Natural killer cell treated with Interleukin-12 subunit alpha and Interleukin-12 subunit beta and Interleukin-15 and Interleukin-18, amount 100 ng/mL, for 72 hours (primary cell): Measurements from ENCODE around the gene IFNA10. TPM values are rescaled to one million over a fixed set of nuclear protein-coding genes. Genes with fewer than 3 reads are reported as not detected.

Source experiments
- ATAC-seq, 2 donors: fragments of 150-1000 bp; cut with Tn5 transposase in 1 of 2; sonication (Bioruptor Pico), chemical (Tn5 transposase) in 1 of 2; 2 replicates each; pipeline ENCODE4 v1.10.0; 2021
- DNase-seq: peaks from one replicate; pipeline ENCODE4 v3.0.0; 2022; ENCODE audit warnings: low spot score
- H3K27ac Mint-ChIP-seq, 2 donors: 1 replicate in 1 of 2; 2 replicates in 1 of 2; pipeline ENCODE4 v1.8.0; 2022; ENCODE audit warnings: mixed read lengths in 2 of 2, mild to moderate bottlenecking in 1 of 2, moderate library complexity in 1 of 2
- H3K27me3 Mint-ChIP-seq, 2 donors: 1 replicate in 1 of 2; 2 replicates in 1 of 2; pipeline ENCODE4 v1.8.0; 2022; ENCODE audit warnings: mixed read lengths in 2 of 2
- H3K36me3 Mint-ChIP-seq: one replicate; pipeline ENCODE4 v1.8.0; 2022; ENCODE audit warnings: mixed read lengths
- H3K4me1 Mint-ChIP-seq, 2 donors: 1 replicate in 1 of 2; 2 replicates in 1 of 2; pipeline ENCODE4 v1.8.0; 2022; ENCODE audit warnings: low read depth in 2 of 2, mixed read lengths in 2 of 2, mild to moderate bottlenecking in 1 of 2
- H3K4me3 Mint-ChIP-seq: one replicate; pipeline ENCODE4 v1.8.0; 2022; ENCODE audit warnings: mixed read lengths
- H3K9me3 Mint-ChIP-seq: 2 replicates; pipeline ENCODE4 v1.8.0; 2022; ENCODE audit warnings: mixed read lengths
- total RNA-seq, 2 donors: library from RNA; stranded (reverse); gene quantifications; one replicate each; pipeline ENCODE4 v1.2.3, GENCODE V29; 2022

IFNA10 gene
- total RNA-seq, 2 donors from 2014 or later, result not detected

DNA sequence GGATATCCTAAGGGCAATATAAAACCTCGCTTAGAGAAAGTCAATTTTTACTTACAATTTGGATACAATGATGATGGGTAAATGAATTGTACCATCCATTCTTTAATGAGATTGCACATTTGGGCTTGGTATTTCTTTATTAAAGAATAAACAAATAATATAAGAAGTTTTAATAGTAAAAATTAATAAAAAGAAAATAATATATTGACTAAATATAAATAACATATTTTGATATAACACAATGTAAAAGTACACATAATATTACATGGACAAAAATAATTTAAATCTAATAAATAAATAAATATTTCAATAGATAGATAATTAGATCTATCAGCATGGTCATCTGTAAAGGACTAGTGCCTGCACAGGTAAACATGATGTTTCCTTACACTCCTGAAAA, 41.4 kb downstream of the IFNA10 start:
- peaks cover 16 to 28% of the 10 kb centered on the region in 2 donors for H3K4me1 Mint-ChIP-seq

DNA sequence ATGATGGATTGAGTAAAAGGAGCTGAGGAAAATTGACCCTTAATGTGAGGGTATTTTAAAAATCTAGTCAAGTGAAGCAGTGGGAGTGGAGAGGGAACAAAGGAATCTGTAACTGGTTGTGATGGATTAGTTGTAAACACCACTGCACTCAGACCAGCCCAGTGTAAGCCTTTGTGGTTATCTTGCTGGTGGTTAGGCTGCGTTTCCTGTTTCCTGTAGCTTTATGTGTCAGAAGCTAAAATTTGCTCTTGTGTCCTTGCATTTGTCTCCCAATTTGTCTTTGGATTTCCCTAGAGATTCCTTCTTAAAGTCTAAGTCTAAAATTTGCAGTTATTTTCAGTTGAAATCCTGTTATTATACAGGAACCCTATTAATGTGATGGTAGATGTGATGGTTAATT, 46.8 kb downstream of the IFNA10 start:
- peak; percentile 87 for ATAC-seq
- peaks cover 12% of the 10 kb centered on the region for H3K36me3 Mint-ChIP-seq
- peak; percentile 67 for DNase-seq
- no peaks in the 10 kb centered on the region for H3K27me3 Mint-ChIP-seq
- peak overlapping the region; percentile 67 for H3K4me3 Mint-ChIP-seq
- peak overlapping the region in 1 of 2 donors; percentile 8 for H3K27ac Mint-ChIP-seq
- H3K9me3 Mint-ChIP-seq, result no peaks in the 10 kb centered on the region
- peaks cover 26 to 42% of the 10 kb centered on the region in 2 donors for H3K4me1 Mint-ChIP-seq

More for the DNA sequence above, 41.4 kb downstream of the IFNA10 start:
- Mint-ChIP-seq H3K27ac (no peak overlapping the region), H3K27me3 (no peaks in the 10 kb centered on the region), H3K36me3 (peaks cover 6% of the 10 kb centered on the region), H3K9me3 (no peaks in the 10 kb centered on the region), H3K4me3 (no peak overlapping the region)
- DNase-seq (no peak), ATAC-seq (no peak)

Other genes starting within 250 kb of the IFNA10 start
- 1 to 10 TPM; 2.2 to 3.1 TPM for gene HACD4, start 175.5 kb downstream of the IFNA10 start, total RNA-seq
- gene IFNB1, start 129.2 kb downstream of the IFNA10 start, total RNA-seq, result not detected
- not detected for gene IFNW1, start 65.3 kb downstream of the IFNA10 start, total RNA-seq
- gene IFNA21, start 40.5 kb downstream of the IFNA10 start, total RNA-seq, result not detected
- not detected for gene IFNA4, start 19.6 kb downstream of the IFNA10 start, total RNA-seq
- not detected for gene IFNA7, start 4.9 kb downstream of the IFNA10 start, total RNA-seq
- gene IFNA16, start 10.2 kb upstream of the IFNA10 start, total RNA-seq, result not detected
- gene IFNA17, start 21.1 kb upstream of the IFNA10 start, total RNA-seq, result not detected
- not detected for gene IFNA14, start 32.9 kb upstream of the IFNA10 start, total RNA-seq
- not detected for gene IFNA5, start 98.2 kb upstream of the IFNA10 start, total RNA-seq
- gene KLHL9, start 128.3 kb upstream of the IFNA10 start, total RNA-seq, result 10 to 100 TPM; 13.3 to 16.6 TPM
- not detected for gene IFNA6, start 143.7 kb upstream of the IFNA10 start, total RNA-seq
- gene IFNA13, start 160.9 kb upstream of the IFNA10 start, total RNA-seq, result not detected
- not detected for gene IFNA2, start 178.3 kb upstream of the IFNA10 start, total RNA-seq
- gene IFNA8, start 202.0 kb upstream of the IFNA10 start, total RNA-seq, result not detected
- not detected for gene IFNA1, start 233.3 kb upstream of the IFNA10 start, total RNA-seq